ENCODE data around the gene RARB.
A peak's percentile ranks its signal among the peaks of the same experiment; 100 is the strongest.

Gene RARB

DNA sequence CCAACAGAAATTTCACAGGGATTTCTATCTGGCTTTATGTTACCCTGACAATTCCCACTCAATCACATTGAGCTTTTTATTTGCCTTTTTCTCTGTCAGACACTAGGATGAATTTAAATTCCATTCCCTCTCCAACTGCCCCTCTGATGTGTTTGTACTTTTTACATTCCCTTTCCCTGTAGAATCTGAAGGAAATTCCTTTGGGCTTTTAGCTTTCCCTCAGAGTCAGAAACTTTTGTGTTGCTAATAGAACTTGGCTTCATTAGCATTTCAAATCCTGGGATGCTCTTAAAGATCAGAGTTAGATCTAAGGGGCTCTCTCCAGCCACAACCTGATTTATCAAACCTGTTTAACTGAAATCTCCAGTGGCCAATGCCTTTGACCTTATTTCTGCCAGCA lies 7.9 kb upstream of the RARB start:
- no peak for DNase-seq (ENCODE audit: low read depth)
- H3K4me3 ChIP-seq (ENCODE audit: low read length), result no peak overlapping the region
- TF ChIP-seq CTCF (conservative IDR thresholded peaks at IDR 0.05; ENCODE audit: low read length), result no peak

- TF ChIP-seq CTCF (conservative IDR thresholded peaks at IDR 0.05; ENCODE audit: low read length), result no peak
- no peak for DNase-seq (ENCODE audit: low read depth)
- no peak overlapping the region for H3K4me3 ChIP-seq (ENCODE audit: low read length)
These were observed 7.2 kb upstream of the RARB start for GRCh38 chr3:25420885-25421284.

DNA sequence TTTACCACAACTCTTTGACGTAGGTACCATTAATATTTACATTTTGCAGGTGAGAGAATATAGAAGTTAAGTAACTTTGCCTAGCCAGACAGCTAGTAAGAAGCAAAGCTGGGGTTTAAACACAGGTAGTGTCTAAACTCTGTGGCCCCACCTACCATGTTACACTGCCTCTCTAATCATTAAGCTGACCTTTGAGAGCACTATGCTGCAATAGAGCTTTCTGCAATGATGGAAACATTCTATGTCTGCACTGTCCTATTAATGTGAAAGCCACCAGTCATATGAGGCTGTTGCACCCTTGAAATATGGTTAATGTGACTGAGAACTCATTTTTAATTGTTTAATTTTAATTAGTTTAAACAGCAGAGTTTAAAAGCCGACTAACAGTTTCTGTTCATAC lies 6.3 kb upstream of the RARB start:
- DNase-seq (ENCODE audit: low read depth), result no peak
- H3K4me3 ChIP-seq (ENCODE audit: low read length), result no peak overlapping the region
- no peak for TF ChIP-seq CTCF (conservative IDR thresholded peaks at IDR 0.05; ENCODE audit: low read length)

DNA sequence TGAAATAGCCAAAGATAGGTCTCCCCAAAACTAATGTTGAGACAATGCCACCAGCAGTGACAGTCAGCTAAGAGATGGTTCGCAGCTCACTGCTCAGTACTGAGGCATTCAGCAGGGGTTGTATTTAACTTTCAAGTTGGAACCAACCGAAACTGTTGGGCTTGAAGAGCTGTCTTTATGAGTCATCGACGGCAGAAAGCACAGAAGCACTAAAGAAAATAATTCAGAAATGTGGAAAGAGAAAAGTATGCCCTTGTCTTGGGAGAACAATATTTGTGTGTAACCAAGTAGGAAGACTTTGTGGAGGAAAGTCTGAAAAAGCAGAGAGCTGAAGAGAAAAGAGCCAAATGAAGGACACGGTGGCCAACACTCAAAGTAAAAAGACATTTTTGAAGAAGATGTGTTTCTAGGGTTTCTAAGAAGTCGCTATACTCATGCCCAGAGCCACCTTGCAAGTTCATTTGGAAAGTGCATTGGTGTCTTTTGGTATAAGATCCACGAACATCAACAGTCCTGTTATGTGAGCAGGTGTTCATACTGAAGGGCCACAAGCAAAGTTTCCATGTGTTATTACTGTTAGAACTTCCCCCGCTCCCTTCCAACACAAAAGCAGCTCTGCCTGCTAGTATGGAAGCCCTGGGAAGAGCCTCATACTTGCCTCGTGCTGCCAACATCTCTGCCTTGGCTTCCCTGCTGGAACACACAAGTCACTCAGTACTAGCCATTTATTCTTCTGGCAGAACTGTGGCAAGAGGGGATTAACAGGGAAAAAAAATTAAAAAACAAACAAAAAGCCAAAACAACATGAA lies 4.1 kb upstream of the RARB start:
- no peak for TF ChIP-seq CTCF (conservative IDR thresholded peaks at IDR 0.05; ENCODE audit: low read length)
- DNase-seq (ENCODE audit: low read depth), result peak; percentile 62
- no peak overlapping the region for H3K4me3 ChIP-seq (ENCODE audit: low read length)

GRCh38 chr3:25424614-25425013 lies 3.4 kb upstream of the RARB start:
- no peak for TF ChIP-seq CTCF (conservative IDR thresholded peaks at IDR 0.05; ENCODE audit: low read length)
- peak; percentile 43 for DNase-seq (ENCODE audit: low read depth)
- H3K4me3 ChIP-seq (ENCODE audit: low read length), result no peak overlapping the region

DNA sequence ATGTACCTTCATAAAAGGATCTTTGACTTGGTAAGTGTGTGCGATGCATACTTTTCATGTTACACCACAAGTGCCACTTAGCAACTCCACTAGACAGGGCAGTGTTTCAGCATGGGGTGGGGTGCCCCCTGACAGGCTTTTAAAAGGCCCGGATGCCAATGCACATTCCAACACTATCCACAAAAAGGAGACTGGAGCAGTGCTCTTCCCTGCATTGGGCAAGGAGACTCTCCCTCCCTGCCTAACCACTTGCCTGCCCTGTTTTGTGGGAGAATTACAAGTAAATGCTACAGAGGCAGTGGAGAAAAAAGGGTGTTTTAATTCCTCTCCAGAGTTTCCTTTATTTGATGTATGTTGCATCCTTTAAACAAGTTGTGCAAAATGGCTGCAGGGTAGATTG lies 1.7 kb upstream of the RARB start:
- no peak overlapping the region for H3K4me3 ChIP-seq (ENCODE audit: low read length)
- TF ChIP-seq CTCF (conservative IDR thresholded peaks at IDR 0.05; ENCODE audit: low read length), result no peak
- peak; percentile 35 for DNase-seq (ENCODE audit: low read depth)

GRCh38 chr3:25427155-25427554 lies 908 bp upstream of the RARB start:
- TF ChIP-seq CTCF (conservative IDR thresholded peaks at IDR 0.05; ENCODE audit: low read length), result no peak
- no peak for DNase-seq (ENCODE audit: low read depth)
- peak overlapping the region; percentile 65 for H3K4me3 ChIP-seq (ENCODE audit: low read length)
